Measurements from ENCODE around the gene LEF1.
A peak's percentile ranks its signal among the peaks of the same experiment; 100 is the strongest.

The LEF1 gene

DNA sequence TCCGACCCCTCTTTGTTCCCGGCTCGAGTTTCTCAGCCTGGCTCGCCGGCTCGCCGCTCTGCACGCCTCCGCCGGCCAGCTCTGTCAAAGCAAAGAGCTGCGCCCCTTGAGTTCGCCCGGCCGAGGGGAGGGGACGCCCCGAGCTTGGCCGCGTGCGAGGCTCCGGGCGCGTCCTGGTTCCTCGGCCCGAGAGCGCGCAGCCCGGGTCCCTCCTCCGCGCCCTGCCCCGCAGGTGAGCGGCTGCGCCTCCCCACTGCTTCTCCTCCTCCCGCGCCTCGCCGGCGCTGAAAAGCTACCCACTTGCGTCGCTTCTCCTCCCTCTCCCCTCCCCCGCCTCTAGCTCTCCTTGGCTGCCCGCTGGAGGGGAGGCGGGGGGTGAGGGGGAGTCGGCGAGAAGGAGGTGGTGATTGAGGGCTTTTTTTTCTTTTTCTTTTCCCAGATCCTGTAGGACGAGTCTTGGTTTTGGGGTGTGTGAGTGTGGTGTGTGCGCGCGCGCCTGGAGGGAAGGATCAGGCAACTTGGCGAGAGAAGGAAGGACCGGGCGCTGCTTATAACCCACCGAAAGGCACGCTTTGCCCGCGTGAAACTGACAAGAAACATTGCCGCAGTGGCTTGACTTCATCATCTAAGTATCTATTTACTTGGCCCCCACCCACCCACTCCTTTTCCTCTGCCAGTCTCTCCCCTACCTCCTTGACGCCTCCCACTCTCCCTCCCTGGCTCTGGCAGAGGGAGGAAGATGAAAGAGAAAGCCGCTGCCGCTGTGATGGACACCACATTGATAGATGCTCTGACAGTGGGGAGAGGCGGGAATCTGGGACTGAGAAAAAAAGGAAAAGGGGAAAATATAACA lies at the start of gene LEF1:
LEF1 (minus strand) TSS at position 262 of the 853 bp plus-strand sequence. CDS start 1,165 bp downstream, outside the sequence.
- H3K4me3 ChIP-seq (ENCODE audit: low read depth, low read length): peak within 1 kb of the TSS; percentile 61
- TF ChIP-seq, protein P1, sequence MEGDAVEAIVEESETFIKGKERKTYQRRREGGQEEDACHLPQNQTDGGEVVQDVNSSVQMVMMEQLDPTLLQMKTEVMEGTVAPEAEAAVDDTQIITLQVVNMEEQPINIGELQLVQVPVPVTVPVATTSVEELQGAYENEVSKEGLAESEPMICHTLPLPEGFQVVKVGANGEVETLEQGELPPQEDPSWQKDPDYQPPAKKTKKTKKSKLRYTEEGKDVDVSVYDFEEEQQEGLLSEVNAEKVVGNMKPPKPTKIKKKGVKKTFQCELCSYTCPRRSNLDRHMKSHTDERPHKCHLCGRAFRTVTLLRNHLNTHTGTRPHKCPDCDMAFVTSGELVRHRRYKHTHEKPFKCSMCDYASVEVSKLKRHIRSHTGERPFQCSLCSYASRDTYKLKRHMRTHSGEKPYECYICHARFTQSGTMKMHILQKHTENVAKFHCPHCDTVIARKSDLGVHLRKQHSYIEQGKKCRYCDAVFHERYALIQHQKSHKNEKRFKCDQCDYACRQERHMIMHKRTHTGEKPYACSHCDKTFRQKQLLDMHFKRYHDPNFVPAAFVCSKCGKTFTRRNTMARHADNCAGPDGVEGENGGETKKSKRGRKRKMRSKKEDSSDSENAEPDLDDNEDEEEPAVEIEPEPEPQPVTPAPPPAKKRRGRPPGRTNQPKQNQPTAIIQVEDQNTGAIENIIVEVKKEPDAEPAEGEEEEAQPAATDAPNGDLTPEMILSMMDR (IDR thresholded peaks at IDR 0.05; ENCODE audit: insufficient read depth, low read depth, low read length, missing control alignments): no peak
- DNase-seq (ENCODE audit: low read depth): peak; percentile 85

DNA sequence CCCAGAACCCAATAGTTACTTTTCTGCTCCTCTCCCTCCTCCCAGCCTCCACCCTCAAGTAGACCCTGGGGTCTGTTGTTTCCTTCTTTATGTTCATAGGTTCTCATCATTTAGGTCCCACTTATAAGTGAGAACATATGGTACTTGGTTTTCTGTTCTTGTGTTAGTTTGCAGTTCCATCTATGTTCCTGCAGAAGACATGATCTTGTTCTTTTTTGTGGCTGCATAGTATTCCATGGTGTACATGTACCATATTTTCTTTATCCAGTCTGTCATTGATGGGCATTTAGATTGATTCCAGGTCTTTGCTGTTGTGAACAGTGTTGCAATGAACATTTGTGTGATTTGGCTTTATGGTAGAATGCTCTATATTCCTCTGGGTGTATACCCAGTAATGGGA lies 47.8 kb upstream of the LEF1 start:
- H3K4me3 ChIP-seq (ENCODE audit: low read depth, low read length): no peak overlapping the region
- no peak for DNase-seq (ENCODE audit: low read depth)
- TF ChIP-seq, protein P1 (IDR thresholded peaks at IDR 0.05; ENCODE audit: insufficient read depth, low read depth, low read length, missing control alignments): no peak

DNA sequence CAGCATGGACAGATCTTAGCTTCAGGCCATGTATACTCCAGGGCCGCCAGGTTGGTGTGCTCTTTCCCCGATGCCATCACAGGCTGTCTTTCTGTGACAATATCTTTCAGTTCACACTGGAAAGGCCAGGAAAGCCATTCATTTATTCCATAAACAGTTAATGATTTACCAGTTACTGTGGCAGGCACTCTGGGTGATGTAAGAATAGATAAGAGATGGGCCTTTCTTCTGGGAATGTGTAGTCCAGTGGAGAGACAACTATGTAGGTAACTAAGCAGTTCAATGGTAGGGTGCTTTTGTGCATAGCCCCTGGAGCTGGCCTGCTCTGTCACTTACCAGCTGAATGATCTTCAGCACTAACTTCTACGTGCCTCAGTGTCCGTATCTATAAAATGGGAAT lies 46.3 kb upstream of the LEF1 start:
- DNase-seq (ENCODE audit: low read depth): no peak
- TF ChIP-seq, protein P1 (IDR thresholded peaks at IDR 0.05; ENCODE audit: insufficient read depth, low read depth, low read length, missing control alignments): no peak
- no peak overlapping the region for H3K4me3 ChIP-seq (ENCODE audit: low read depth, low read length)

DNA sequence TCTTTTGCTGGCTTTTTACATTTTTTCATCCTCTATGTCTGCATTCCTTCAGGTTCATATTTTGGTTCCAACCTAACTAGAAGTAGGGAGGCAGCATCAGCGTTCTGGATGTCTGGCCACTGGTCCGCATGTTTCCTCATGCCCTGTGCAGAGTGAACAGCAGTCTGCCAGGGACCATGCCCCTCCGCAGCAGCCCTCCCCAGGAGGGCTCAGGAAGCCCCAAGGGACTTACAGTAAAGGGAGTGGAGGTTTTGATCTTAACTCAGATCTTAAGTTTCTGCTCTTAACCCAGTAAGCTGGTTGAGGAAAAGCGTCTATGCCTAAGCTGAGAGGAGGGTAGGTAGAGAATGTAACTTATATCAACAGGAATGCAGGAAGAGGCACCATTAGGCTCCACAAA lies 45.0 kb upstream of the LEF1 start:
- DNase-seq (ENCODE audit: low read depth): no peak
- no peak overlapping the region for H3K4me3 ChIP-seq (ENCODE audit: low read depth, low read length)
- TF ChIP-seq, protein P1 (IDR thresholded peaks at IDR 0.05; ENCODE audit: insufficient read depth, low read depth, low read length, missing control alignments): no peak

DNA sequence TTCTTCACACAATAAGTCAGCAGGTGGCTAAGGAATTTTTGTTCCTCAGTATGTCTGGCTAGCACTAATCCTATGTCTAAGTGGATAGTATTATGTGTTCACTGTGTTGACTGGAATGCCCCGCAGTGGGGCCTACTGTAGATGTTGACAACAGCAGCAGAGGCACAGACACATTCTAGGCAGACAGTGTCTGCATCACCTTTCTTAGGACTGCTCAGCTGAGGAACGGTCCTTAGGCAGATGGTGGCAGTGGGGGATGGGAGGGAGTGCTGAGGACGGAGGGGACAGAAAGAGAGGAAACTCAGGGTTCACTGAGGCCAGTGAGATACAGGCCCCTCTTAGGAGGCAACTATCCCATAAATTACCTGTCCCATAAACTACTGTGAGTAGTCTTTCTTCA lies 44.6 kb upstream of the LEF1 start:
- no peak for DNase-seq (ENCODE audit: low read depth)
- TF ChIP-seq, protein P1 (IDR thresholded peaks at IDR 0.05; ENCODE audit: insufficient read depth, low read depth, low read length, missing control alignments): no peak
- H3K4me3 ChIP-seq (ENCODE audit: low read depth, low read length): no peak overlapping the region

DNA sequence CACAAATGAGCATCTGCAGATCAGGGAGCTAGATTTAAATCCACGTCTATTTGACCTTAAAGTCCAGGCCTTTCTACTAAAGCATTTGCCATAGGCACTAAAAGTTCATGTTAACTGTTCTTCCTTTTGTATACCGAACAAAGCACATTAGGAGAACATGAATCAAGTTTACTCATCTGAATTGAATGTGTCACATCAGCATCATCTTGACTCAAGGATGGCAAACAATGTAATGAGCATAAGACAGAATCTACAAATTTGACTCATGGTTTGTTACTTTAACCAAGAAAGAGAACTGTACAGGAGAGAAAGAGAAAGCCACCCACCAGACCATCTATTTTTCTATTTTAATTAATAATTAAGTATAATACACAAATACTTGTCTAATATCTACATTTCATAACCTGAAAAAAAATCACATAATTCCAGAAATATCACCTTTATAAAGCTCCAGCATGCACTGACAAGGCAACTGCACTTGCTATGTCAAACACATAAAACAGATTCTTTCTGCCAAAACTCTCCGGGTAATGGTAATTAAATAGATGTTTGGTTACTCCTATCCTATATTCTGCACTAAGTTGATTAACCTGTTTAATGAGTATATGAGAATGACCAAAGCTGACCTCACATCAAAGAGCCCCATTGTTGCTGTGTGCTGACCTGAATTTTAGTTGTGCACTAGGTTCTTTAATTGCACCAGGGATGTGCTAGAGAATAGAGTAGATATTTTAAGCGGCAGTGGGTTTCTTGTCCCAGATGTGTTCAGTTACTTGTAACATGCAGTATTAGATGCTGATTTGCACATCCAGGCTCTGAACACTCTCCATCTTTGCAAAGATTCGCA lies 42.5 kb upstream of the LEF1 start:
- TF ChIP-seq, protein P1 (IDR thresholded peaks at IDR 0.05; ENCODE audit: insufficient read depth, low read depth, low read length, missing control alignments): no peak
- H3K4me3 ChIP-seq (ENCODE audit: low read depth, low read length): no peak overlapping the region
- DNase-seq (ENCODE audit: low read depth): no peak
